Measurements from ENCODE around the gene ZBTB40. TPM values are rescaled to one million over a fixed set of nuclear protein-coding genes. Genes with fewer than 3 reads are reported as not detected.

The ZBTB40 gene
- polyA plus RNA-seq: 3.1 and 4.7 TPM in 2 replicates

DNA sequence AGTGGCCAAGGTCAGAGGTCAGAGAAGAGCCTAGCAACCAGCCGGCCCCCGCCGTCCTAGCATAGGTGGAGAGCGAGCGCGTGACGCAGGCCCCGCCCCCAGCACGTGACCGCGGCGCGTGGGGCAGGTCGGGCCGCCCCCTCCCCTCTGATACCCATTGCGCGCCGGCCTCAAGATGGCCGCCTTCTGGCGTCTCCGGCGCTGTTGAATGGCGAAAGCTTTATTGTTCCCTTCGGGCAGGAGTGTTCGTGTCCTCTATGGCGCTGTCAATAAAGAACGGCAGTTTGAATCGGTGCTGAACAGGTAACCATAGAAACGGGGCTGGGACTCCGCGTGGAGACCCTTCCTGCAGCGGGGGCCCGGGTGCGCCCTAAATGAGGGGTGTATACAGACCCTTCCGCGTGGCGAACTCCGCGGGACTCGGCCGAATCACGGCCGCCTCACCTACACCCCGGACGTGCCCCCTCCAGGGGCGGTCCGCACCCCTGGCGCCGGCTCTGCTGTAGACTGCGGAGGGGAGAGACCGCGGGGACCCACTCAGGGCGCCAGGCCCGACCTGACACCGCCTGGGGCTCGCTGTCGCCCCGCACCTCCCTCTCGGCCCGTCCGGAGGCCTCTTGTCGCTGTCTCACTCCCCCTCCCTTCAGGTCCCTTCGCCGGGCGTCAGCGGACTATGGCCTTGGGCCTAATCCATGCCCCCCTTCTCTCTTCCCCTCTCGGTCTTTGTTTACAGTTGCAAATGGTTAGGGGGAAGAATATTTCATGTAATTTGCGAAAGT, at the start of gene ZBTB40:
TSS of gene ZBTB40 (plus strand) at position 150 of the 779 bp plus-strand sequence. CDS start 38,098 bp downstream, outside the sequence.

DNA sequence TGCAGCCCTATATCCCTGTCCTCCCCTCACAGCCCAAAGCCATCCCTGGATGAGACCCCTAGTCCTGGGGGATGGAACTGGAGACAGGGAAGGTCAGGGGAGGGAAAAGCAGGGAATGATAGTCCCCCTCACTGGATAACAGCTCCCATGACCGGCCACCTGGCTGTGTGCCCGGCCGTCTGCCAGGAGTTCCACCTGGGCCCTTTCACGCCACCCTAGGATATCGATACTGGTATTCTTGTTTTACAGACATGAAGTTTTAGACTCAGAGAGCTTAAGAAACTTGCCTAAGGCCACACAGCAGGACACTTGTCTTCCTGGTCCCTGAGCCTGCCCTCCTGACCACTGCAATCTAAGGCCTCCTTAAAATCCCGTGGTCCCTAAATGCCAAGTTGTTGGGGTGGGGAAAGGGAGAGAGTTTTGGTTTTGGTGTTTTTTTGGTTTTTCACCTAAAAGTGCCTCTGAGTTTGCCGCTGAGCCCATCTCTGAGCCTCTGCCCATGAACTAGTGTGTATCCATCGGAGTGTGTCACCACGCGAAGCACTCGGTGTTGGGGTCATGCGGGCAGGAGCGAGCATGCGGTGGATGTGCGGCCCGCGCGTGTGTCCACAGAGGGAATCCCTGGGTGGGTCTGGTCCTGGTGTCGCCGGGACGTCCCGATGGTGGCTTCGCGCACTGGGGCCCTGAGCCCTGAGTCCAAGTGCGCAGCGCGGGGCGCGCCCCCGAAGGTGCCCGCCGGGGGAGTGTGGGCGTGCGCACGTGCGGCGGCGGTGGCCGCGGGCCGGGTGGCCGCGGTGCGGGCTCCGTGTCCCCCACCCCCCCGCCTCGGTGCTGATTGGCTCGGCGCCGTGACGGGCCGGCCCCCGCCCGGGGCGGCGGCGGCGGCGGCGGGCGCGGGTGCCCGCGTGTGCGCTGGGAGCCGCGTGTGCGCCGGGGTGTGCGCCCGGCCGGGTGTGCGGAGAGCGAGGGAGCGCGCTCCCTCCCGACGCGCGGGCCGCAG, 111.2 kb downstream of the ZBTB40 start, which contains the start of gene EPHA8:
TSS of gene EPHA8 (plus strand) at position 906 of the 1,000 bp plus-strand sequence. CDS start 147 bp downstream, outside the sequence.

Other genes starting within 250 kb of the ZBTB40 start
- gene EPHA8, start 111.6 kb downstream of the ZBTB40 start, polyA plus RNA-seq: 0.17 and 0.75 TPM in 2 replicates
- gene C1QA, start 184.8 kb downstream of the ZBTB40 start, polyA plus RNA-seq: 1.6 TPM in 1 of 2 replicates, not detected in the other
- gene C1QC, start 191.8 kb downstream of the ZBTB40 start, polyA plus RNA-seq: 0.56 TPM in 1 of 2 replicates, not detected in the other
- 0.32 TPM in 1 of 2 replicates, not detected in the other for gene C1QB, start 201.4 kb downstream of the ZBTB40 start, polyA plus RNA-seq

Data from Purkinje cell (primary cell).